HG03442 (cell line): Measurements from ENCODE around the gene BMS1.
"Not testable (repeated sequence)": the region's sequence is repeated elsewhere in the genome, so short reads cannot be mapped to it uniquely, and the experiment has no call there.

ENCODE experiments used
- ATAC-seq: cut with Tn5 transposase; IDR thresholded peaks from one replicate; pipeline ENCODE4 v1.9.1; 2021; ENCODE audit warnings: mild to moderate bottlenecking, moderate library complexity; ENCODE audit not compliant: unreplicated experiment

The BMS1 gene

DNA sequence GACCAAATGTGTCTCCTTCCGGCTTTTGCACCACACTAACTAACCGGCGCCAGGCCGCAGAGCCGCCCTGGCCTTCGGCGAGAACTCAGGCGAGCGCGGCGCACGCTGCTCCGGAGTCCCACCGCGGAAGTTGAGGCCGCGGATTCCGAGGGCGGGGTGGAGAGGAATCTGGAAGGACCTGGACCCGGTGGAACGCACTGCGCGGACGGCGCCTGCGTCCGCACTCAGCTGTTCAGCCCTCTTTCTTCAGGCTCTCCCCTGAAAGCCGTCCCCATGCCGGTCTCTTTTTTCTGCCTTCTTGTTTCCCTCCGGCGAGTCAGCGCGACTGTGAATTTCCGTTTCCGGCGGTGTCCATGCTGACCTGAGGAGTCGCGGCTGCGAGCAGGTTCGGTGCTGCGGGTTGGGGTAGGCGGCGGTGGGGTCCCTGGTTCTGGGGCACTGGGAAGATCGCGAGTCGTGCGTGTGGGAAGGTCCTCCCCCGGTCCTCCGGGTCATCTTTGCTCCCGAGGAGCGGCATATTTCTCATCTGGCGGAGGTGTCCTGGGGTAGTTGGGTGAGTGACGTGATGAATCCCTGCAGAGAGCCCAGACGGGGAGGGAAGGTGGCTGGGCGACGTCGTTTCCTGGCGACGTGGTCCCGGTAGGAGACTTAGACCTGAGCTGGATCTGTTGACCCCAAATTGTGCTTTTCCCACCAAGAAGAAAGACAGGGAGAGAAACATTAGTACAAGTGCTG, at the start of gene BMS1:
Gene BMS1, plus strand, starts transcription at position 350 of the 735 bp plus-strand sequence. CDS start 1,600 bp downstream, outside the sequence.
- peak; percentile 92 for ATAC-seq

- no peak for ATAC-seq
Measured at GRCh38 chr10:42734536-42734935, 48.1 kb upstream of the BMS1 start.

DNA sequence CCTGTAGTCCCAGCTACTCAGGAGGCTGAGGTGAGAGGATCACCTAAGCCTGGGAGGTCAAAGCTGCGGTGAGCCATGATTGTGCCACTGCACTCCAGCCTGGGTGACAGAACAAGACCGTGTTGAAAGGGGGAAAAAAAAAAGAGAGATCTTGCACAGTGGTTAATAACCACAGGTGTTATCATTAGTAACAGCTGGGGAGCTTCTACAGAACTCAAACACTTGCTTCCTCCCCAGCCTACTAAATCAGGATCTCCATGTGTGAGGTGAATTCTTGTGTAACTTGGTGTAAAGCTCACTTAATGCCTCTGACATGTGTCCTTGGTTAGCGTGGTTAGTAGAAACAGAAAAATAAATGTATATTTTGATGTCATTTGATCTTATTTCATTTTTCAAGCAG, 43.9 kb upstream of the BMS1 start:
- ATAC-seq, result no peak

DNA sequence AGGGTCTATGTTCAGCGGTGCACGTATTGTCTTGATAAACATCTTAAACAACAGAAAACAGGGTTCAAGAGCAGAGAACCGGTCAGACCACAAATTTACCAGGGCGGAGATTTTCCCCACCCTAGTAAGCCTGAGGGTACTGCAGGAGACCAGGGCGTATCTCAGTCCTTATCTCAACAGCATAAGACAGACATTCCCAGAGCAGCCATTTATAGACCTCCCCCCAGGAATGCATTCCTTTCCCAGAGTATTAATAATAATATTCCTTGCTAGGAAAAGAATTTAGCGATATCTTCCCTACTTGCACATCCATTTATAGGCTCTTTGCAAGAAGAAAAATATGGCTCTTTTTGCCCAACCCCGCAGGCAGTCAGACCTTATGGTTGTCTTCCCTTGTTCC, 41.1 kb upstream of the BMS1 start:
- not testable (repeated sequence) for ATAC-seq

GRCh38 chr10:42743697-42744096, 38.9 kb upstream of the BMS1 start:
- no peak for ATAC-seq

- no peak for ATAC-seq
Measured at GRCh38 chr10:42744134-42744701, 38.4 kb upstream of the BMS1 start.

GRCh38 chr10:42753126-42753506, 29.5 kb upstream of the BMS1 start:
- no peak for ATAC-seq

DNA sequence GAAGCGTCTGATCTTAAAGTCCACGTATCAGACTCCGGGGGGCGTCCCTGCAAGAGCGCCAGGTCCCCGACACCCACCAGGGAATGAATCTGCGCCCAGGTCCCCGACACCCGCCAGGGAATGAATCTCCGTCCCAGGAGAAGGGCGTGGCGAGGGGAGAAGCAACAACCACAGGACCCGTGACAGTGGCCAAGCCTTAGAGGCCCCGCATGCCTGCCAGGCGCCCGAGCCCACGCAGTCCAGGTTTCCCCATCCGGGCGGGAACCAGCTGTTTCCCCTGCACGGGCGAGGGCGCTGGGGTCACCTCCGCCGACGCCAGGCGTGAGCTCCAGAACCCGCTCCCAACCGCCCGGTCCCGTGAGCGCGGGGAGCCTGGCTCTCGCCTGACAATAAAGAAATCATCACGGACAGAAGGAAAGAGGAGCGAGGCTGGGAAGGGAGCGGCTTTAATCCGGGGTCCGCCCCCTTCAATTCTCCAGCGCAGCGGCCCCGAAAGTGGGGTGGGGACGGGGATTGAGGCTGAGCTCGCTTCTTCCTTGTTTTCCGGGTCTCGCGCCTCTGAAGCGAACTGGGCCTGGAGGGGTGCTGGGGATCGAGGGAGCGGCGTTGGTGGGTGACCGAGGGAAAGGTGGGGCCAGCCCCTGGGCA, 29.0 kb upstream of the BMS1 start:
- no peak for ATAC-seq

GRCh38 chr10:42754155-42755027, 28.2 kb upstream of the BMS1 start:
- no peak for ATAC-seq

GRCh38 chr10:42755028-42755451, 27.6 kb upstream of the BMS1 start:
- ATAC-seq, result no peak

GRCh38 chr10:42755556-42756093, 27.0 kb upstream of the BMS1 start:
- no peak for ATAC-seq

- ATAC-seq, result no peak
Measured at GRCh38 chr10:42767906-42768305, 14.7 kb upstream of the BMS1 start.

- ATAC-seq, result no peak
Measured at GRCh38 chr10:42768581-42769152, 13.9 kb upstream of the BMS1 start.

- ATAC-seq, result no peak
Measured at GRCh38 chr10:42769173-42769572, 13.4 kb upstream of the BMS1 start.

DNA sequence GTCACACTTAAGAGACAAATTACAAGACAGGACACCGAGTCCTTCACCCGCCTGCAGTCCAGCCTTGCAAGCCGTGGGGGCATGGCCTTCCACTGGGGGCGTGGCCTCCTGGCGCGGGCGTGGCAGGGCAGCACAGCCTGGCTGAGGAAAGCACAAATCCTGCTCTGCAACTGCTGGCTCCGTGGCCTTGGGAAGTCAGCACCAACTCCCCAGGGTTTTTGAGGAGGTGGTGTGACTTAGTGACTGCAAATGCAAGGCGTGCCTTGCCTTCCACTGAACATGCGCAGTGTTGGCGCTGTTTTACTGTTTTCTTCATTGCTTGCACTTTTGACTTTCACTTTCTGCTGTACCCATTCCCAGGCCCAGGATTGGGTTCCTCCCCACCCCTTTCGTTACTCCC, 12.9 kb upstream of the BMS1 start:
- no peak for ATAC-seq

DNA sequence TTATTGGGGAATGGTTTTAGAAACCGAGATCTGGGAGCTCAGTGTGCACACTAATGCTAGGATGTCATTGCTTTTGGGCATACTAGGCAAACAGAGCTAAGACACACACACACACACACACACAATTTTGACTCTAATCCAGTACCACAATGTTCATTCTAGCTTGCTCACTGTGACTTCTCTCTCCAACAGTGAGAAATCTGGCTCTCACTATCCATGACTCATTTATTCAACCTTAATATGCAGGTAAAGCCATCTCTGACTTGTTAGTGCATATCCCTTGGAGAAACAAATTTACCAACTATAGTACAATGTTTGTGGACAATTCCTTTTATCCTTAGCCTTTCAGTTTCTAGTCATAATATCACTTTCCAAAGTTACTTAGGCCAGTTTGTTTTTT, 5.9 kb upstream of the BMS1 start:
- ATAC-seq, result no peak

DNA sequence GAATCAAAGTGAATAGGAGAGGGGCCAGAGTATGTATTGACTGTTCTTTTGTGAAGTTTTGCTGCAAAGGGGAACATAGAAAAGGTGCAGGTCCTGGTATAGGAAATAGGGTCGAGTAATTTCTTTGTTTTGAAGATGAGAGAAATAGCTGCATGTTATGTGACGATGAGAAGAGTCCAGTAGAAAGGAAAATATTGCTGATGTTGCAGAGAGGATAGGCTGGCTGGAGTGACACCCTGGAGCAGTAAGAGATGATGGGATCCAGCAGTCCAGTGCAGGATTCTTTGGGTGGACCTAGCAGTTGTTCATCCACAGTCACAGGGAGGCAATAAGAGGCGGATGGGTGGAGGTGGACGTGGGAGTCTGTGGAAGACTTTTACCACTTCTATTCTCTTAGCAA, 2.1 kb upstream of the BMS1 start:
- no peak for ATAC-seq

DNA sequence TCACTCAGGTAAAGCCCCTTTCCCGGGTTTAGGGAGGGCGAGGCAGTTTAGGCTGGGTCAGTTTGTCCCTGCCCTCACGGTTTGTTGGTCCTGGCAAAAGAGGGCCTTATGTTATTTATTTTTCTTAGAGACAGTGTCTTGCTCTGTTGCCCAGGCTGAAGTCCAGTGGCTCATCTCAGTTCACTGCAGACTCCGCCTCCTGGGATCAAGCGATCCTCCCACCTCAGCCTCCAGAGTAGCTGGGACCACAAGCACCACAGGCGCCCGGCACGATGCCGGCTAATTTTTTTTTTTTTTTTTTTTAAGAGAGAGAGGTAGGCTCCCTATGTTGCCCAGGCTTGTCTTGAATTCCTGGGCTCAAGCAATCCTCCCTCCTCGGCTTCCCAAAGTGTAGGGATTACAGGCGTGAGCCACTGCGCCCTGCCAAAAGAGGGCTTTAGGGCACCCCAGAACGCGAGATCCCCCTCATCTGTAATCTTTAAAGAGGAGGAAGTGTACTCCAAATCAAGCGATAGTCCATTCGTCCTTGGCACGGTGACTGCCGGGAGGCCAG, 626 bp upstream of the BMS1 start:
- ATAC-seq, result no peak

DNA sequence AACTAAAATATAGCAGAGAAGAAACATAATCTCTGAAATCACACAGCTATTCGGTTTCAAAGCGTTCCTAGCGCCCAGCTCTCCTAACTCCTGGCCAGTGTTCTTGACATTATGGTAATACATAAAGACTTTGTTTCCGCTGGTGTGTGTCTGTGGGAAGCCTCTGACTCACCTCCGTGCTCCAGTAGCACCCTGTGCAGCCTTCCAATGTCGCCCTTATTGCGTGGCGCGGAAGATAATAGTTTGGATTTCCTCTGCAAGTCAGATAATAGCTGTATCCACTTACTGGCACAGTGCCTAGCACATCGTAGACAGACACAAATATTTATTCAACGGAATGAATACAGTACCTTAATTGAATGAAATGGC, 570 bp downstream of the BMS1 start:
- ATAC-seq, result peak; percentile 7

GRCh38 chr10:42785759-42786158, 3.2 kb downstream of the BMS1 start:
- ATAC-seq, result no peak
